NCI-H2196 treated with DMSO at 0.1 percent for 48 hours (cell line): ENCODE results near the gene CD3D.
"Not testable (repeated sequence)": the region's sequence is repeated elsewhere in the genome, so short reads cannot be mapped to it uniquely, and the experiment has no call there.

Experiments
- DNase-seq: peaks from one replicate; lab custom pipeline; 2025; ENCODE audit not compliant: unreplicated experiment; lab: John Stamatoyannopoulos, UW

Gene CD3D

DNA sequence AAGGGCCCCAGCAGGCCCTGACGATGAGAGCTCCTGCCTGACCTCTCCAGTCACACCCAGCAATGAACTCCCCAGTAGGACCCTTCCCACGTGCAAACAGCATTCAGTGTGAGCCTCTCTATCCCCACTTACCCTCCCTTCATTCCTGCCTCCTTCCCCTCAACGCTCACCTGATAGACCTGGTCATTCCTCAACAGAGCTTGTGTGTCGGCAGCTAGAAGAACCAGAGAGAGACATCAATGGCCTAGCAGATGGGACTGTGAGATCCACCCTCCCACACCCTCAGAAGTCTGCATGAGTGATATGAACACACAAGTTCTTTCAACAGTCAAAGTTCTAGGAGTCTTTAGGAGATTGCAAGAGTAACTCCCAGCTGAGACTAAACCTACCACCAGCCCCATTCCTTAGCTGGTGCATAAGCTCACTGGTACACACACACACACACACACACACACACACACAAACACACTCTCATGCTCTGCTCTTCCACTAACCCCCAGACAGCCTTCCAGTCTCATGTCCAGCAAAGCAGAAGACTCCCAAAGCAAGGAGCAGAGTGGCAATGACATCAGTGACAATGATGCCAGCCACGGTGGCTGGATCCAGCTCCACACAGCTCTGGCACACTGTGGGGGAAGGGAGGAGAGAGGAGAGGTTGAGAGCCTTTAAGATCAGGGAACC lies 3.1 kb downstream of the CD3D start:
- no peak for DNase-seq

DNA sequence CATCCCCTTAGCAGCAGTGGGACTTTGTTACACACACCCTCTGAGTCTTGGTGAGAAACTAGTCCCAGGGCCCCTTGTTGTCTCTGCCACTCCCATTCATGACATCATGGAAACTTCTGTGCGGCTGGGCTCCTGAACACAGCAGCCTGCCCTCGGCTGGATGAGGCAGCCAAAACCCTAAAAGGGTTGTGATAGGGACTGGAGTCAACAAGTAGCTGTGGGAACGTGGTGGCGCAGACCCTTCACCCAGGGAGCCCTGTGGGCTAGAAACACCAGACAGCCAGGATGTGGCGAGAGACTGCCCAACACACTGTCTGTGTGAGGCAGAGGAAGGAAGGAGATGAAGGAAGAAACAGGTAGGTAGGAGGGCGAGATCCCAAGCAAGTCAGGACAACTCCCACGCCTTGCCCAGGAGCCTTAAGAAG lies 3.9 kb downstream of the CD3D start:
- no peak for DNase-seq

DNA sequence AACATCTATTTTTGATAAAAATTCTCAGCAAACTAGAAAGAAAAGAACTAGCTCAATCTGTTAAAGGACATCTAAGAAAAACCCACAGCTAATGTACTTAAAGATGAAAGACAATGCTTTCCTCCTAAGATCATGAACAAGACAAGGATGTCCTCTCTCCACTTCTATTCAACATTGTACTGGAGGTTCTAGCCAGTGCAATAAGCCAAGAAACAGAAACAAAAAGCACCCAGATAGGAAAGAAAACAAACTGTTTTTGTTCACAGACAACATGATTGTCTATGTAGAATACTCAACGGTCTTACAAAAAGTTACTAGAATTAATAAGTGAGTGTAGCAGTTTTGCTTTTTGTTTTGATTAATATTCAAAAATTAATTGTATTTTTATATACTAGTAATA lies 7.8 kb downstream of the CD3D start:
- no peak for DNase-seq

DNA sequence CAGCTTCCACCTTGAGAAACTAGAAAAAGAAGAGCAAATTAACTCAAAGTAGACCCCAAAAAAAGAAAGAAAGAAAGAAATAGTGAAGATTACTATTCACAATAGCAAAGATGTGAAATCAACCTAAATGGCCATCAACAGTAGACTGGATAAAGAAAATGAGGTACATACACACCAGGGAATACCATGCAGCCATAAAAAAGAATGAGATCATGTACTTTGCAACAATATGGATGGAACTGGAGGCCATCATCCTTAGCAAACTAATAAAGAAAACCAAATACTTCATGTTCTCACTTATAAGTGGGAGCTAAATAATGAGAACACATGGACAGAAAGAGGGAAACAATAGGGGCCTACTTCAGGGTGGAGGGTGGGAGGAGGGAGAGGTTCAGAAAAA lies 13.8 kb downstream of the CD3D start:
- no peak for DNase-seq

DNA sequence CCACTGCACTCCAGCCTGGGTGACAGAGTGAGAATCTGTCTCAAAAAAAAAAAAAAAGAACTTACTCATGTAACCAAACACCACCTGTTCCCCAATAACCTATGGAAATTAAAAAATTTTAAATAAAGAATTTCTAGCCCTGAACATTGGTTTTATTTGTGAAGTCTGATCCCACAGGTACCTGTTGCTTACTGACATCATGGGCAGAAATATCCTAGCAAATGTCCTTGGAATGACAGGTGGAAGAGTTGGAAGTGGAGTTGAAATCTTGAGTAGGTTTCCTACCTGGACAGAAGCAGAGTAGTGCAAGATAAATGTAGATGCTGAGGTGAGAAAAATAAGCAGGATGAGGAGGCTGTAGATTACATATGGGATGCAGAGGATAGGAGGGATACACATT lies 17.2 kb downstream of the CD3D start:
- DNase-seq = no peak

DNA sequence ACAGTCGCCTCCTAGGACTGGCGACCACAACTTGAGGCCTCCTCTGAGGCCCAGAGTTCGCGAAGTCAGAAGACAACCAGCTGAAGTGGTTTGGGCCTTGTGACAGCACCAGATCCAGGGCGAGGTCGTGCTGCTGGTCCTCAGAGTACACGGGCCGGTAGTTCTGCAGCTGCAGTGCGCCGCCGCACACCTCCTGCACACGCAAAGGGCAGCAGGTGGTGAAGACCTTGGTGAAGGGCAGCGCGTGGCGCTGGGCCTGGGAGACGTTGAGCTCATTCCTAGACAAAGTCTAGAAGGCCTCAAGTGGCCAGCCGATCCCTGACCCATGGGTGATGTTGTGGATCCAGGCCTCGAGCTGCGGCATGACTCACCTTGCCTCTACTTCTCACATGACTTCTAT lies 19.8 kb downstream of the CD3D start:
- DNase-seq = no peak

DNA sequence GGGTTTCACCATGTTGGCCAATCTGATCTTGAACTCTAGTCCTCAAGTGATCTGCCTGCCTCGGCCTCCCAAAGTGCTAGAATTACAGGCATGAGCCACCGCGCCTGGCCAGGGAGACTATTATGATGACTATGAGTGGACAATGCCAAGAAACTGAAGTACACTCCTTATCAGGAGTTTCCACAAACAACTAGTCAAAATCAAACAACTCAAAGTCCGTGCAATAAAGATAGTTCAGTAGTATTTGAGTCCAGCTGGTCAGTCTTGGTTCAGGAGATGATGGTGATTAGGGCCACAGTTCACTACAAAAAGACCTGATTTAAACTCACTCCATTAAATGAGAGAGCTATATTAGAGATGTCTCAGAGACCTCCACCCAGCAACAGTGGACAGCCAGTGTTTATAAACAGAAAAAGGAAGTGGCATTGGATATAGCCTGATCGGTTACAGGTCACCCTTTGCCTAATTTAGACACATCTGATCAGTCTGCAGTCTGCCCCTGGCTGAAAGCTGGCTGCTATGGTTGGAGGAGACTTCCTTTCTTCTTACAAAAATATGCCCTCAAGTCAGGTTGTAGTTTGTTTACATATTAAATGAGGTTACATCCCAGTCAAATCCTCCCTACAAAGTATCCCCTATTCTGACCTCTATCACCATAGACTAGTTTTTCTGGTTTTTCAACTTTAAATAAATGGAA lies 21.0 kb downstream of the CD3D start:
- DNase-seq = no peak

DNA sequence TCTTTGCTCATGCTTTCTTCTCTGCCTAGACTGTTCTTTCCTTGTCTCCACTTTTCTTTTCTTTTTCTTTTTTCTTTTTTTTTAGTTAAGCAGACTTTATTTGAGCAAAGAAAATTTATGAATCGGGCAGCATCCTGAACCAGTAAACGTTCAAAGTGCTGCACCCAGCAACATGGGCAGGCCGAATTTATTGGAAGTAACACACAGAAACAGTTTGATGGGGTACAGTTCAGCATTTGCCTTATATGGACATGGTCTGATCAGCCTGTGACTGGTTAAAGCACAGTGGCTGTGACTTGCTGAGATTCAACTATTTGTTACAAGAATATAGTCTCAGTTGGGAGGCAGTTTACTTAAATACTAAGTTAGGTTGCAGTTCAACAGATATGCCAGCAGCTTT lies 22.0 kb downstream of the CD3D start:
- no peak for DNase-seq

DNA sequence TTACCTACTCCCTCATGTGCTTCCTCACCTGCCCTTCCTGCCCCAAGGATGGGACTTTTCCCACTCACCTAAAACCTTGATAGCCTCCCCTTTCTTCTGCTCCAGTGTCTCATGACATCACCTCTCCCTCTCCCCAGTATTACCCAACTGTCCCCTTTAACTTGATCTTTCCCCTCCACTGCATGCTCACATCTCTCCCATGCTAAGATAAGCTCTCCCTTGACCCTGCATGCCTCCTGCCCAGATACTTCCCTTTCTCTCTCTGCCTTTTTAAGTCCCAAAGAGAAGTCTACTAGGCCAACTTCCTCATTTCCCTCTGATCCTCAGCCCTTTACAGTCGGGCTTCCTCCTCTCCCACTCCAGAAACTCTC lies 23.2 kb downstream of the CD3D start:
- no peak for DNase-seq

DNA sequence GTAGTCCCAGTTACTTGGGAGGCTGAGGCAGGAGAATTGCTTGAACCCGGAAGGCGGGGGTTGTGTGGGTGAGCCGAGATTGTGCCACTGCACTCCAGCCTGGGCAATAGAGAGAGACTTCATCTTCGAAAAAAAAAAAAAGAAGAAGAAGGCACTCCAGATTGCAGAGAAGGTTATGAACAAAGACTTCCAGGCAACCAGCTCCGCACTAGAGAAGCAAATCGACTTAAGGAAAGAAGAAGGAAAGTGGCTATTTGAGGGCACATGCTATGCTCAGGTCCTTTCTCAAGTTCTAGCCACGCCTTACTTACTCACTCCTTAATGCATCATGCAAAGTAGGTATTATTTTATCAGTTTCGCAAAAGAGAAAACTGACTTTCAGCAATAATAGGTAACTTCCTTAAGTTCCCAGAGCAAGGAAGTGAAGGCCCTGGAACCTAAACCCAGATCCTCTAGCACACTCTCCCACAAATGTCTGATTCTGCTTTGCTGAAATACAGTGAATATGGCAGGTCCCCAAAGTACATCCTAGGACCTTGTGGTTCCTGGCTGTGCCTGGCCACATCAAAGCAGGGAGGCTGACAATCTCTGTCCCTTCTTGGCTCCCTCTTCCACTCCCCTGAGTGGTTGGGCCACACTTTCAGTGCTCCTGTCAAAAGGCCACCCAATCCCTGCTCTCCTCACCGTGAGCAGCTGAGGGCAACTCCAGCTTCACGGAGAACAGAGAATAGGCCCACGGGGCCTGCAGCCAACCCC lies 23.7 kb downstream of the CD3D start:
- no peak for DNase-seq

DNA sequence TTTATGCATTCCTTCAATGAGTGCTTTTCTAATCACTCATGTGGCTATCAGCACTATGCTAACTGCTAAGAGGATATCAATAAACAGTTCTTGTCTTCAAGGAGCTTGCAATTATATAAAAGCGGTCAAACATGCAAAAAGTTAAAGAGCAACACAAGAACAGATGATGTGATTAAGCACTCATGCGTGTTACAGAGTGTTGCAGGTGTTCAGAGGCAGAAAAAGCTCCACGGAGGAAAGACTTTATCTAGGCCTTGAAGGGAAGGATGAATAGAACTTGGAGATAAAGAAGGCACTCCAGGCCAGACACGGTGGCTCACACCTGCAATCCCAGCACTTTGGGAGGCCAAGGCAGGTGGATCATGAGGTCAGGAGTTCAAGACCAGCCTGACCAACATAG lies 24.4 kb downstream of the CD3D start:
- DNase-seq = no peak

DNA sequence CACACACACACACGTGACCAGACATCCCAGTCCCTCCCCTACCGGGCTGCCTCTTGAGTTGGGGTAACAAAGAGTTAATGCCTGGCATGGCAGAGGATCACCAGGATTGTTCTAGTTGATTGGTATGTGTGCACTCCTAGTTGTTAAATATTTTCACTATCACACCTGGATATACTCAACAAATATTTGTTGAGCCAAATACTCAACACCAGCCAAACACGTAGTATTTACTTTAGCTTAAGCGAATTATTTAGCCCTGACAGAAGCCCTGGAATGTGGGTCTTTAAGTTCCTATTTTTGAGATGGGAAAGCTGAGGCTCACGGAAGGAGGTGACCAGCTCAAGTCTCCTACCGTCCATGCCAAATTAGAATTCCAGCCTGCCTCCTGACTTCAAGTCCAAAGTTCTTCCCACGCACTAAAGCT lies 27.5 kb downstream of the CD3D start:
- DNase-seq = no peak

DNA sequence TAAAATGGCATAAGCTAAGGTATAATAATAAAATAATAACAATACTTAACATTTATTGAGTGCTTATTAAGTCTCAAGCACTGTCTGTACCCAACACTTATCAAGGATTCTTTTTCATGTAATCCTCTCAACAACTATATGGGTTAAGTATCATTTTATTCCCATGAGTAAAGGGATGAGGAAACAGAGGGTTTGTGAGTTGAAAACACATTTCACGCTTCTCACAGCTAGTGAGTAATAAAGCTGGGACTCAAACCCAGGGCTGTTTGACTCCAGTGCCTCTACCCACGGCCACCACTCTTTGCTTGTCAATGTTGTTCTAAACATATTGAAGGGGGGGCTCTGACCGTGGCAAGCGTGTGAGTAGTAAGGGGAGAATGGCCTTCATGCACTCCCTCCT lies 29.3 kb downstream of the CD3D start:
- no peak for DNase-seq

DNA sequence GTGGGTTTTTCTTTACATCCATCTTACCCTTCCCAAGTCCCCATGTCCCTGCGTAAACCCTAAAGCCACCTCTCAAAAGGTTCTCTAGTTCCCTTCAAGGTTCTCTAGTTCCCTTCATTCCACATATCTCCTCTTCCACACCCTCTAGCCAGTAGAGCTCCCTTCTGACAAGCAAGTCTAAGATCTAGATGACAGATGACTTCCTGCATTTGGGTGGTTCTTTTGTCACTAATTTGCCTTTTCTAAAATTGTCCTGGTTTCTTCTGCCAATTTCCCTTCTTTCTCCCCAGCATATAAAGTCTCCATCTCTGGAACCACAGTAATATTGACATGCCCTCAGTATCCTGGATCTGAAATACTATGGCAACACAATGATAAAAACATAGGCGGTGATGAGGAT lies 30.2 kb downstream of the CD3D start:
- no peak for DNase-seq

DNA sequence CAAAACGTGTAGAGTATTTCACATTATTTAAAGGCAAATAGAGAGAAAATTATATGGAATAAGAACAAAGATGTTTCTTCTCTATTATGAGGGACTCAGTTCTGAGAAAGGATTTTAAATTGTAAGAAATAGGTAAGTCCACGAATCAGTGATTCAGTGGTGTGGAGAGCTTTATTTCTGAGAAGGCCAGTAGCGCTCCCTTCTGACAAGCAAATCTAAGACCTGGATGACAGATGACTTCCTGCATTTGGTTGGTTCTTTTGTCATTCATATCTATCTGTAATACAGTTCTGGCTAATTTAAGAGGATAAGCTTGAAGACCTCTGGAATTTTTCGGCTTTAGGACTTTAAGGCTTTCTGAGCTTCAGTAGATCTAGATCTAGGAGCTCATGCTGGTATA lies 31.0 kb downstream of the CD3D start:
- no peak for DNase-seq

DNA sequence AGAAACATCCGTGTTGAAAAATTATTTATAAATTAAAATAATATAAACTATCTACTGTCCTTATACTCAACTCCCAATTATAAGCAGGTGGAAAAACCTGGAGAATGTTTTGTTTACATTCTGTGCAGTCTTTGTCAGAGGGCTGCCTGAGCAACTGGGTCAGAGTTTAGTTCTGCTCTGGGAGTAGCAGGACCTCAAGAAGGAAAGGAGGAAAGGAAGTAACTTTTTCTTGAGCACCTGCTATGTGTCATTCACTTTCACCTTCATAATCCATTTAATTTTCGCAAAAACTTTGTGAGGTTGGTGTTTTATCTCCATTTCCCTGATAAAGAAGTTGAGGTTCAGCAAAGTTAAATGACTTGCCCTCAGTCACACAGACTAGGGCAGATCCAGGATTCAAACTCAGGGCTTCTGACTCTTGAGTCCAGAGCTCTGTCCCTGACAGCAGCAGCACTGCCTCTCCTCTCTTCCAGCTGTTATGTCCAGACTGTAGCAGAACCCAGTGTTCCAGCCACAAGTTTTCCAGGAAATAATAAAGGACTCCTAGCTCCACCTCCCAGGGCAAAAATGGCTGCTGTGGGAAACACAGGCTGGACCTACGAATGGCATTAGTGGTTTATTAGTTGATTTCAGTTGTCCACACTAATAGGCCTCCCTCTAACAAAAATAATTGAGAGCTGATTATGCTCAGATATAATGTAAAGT lies 31.6 kb downstream of the CD3D start:
- DNase-seq = no peak

DNA sequence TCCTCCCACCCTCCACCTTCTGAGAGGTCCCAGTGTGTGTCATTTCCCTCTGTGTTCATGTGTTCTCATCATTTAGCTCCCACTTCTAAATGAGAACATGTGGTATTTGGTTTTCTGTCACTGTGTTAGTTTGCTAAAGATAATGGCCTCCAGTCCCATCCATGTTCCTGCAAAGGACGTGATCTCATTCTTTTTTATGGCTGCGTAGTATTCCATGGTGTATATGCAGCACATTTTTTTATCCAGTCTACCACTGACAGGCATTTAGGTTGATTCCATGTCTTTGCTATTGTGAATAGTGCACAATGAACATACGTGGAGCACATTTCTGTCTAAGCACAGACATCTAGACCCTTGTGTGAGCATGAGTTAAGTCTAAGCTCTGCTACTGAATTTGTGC lies 32.2 kb downstream of the CD3D start:
- DNase-seq = no peak

DNA sequence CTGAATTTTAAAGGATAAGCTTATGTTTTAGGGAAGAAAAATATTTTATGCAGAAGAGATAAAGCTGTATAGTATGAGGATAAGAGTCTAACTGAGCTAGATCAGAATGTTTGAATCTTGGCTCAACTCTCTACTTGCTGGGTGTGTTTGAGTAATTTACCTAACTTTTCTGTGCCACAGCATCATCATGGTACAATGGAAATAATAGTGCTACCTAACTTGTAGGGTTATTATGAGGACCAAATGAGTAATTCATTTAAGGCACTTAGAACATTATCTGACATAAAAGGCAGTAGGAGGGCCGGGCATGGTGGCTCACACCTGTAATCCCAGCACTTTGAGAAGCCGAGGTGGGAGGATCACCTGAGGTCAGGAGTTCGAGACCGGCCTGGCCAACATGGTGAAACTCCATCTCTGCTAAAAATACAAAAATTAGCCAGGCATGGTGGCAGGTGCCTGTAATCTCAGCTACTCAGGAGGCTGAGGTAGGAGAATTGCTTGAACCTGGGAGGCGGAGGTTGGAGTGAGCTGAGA lies 33.4 kb downstream of the CD3D start:
- DNase-seq = not testable (repeated sequence)

DNA sequence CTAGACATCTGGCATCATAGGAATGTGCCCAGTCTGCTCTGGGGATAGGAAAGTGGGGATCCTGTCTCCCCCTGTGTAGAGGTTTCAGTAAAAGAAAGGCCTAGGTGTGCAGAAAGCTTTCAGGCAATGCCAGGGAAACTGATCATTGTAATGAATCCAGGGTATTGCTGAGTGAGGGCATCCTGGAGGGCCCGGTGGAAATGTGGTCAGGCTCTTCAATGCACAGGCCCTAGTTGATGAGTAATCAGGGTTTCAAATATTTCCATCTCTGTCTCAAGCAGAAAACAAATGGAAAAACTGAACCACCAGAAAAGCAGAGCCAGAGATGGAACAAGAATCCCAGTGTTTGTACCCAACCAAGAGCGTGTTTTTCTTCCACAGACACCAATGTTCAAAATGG lies 35.9 kb downstream of the CD3D start:
- no peak for DNase-seq

DNA sequence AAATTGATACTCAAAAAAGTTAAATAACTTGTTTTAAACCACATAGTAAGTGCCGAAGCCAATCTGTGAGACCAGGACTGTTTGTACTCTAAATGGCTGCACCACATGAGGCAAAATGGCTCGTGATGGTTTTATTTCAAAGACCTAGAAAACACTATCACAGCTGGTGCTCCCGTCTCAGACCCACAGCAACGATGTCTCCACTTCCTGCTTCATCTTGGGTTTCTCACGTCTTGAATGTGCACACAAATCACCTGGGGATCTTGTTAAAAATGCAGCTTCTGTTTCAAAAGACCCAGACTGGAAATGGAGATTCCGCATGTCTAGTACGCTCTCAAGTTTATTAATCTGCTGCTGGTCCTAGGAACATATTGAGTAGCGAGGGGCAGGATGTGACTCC lies 36.8 kb downstream of the CD3D start:
- no peak for DNase-seq

DNA sequence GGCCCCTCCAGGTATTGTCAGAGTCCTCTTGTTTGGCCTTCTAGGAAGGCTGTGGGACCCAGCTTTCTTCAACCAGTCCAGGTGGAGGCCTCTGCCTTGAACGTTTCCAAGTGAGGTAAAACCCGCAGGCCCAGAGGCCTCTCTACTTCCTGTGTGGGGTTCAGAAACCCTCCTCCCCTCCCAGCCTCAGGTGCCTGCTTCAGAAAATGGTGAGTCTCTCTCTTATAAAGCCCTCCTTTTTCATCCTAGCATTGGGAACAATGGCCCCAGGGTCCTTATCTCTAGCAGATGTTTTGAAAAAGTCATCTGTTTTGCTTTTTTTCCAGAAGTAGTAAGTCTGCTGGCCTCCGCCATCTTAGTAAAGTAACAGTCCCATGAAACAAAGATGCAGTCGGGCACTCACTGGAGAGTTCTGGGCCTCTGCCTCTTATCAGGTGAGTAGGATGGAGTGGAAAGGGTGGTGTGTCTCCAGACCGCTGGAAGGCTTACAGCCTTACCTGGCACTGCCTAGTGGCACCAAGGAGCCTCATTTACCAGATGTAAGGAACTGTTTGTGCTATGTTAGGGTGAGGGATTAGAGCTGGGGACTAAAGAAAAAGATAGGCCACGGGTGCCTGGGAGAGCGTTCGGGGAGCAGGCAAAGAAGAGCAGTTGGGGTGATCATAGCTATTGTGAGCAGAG lies 37.8 kb downstream of the CD3D start, which contains the start of gene CD3E:
Gene CD3E (plus strand): TSS at position 163 of the 681 bp plus-strand sequence. CDS start 223 bp downstream, at position 386.
- DNase-seq = no peak
